ENCODE measurements around the gene NPY4R. TPM values are rescaled to one million over a fixed set of nuclear protein-coding genes. Genes with fewer than 3 reads are reported as not detected.
"Not testable (repeated sequence)": the region's sequence is repeated elsewhere in the genome, so short reads cannot be mapped to it uniquely, and the experiment has no call there.

Gene NPY4R
- polyA plus RNA-seq (2014; cell fraction: cytosol; rRNA removed), result not detected in 2 replicates
- not detected in 2 replicates for polyA plus RNA-seq (2014; cell fraction: nucleus; rRNA removed)

- not testable (repeated sequence) for DNase-seq (ENCODE audit: low spot score)
Observed at GRCh38 chr10:46465765-46466164, at the start of gene NPY4R. Gene NPY4R (minus strand): TSS chr10:46465958. CDS start chr10:46462635, 3,323 bp downstream.

GRCh38 chr10:46515366-46515765 is 49.6 kb upstream of the NPY4R start:
- DNase-seq (ENCODE audit: low spot score), result no peak

- DNase-seq (ENCODE audit: low spot score), result no peak
Observed at GRCh38 chr10:46514899-46515298, 49.1 kb upstream of the NPY4R start.

- no peak for DNase-seq (ENCODE audit: low spot score)
Observed at GRCh38 chr10:46514431-46514861, 48.7 kb upstream of the NPY4R start.

GRCh38 chr10:46513333-46513732 is 47.6 kb upstream of the NPY4R start:
- DNase-seq (ENCODE audit: low spot score), result not testable (repeated sequence)

GRCh38 chr10:46512725-46513124 is 47.0 kb upstream of the NPY4R start:
- not testable (repeated sequence) for DNase-seq (ENCODE audit: low spot score)

- DNase-seq (ENCODE audit: low spot score), result not testable (repeated sequence)
Observed at GRCh38 chr10:46512002-46512401, 46.2 kb upstream of the NPY4R start.

GRCh38 chr10:46499990-46500389 is 34.2 kb upstream of the NPY4R start:
- DNase-seq (ENCODE audit: low spot score), result not testable (repeated sequence)

- not testable (repeated sequence) for DNase-seq (ENCODE audit: low spot score)
Observed at GRCh38 chr10:46498985-46499703, 33.4 kb upstream of the NPY4R start.

- not testable (repeated sequence) for DNase-seq (ENCODE audit: low spot score)
Observed at GRCh38 chr10:46497878-46498277, 32.1 kb upstream of the NPY4R start.

- not testable (repeated sequence) for DNase-seq (ENCODE audit: low spot score)
Observed at GRCh38 chr10:46497401-46497800, 31.6 kb upstream of the NPY4R start.

- not testable (repeated sequence) for DNase-seq (ENCODE audit: low spot score)
Observed at GRCh38 chr10:46491364-46492114, 25.8 kb upstream of the NPY4R start.

GRCh38 chr10:46490285-46490684 is 24.5 kb upstream of the NPY4R start:
- not testable (repeated sequence) for DNase-seq (ENCODE audit: low spot score)

- not testable (repeated sequence) for DNase-seq (ENCODE audit: low spot score)
Observed at GRCh38 chr10:46486459-46486858, 20.7 kb upstream of the NPY4R start.

- DNase-seq (ENCODE audit: low spot score), result not testable (repeated sequence)
Observed at GRCh38 chr10:46474746-46475320, 9.1 kb upstream of the NPY4R start.

GRCh38 chr10:46473758-46474157 is 8.0 kb upstream of the NPY4R start:
- DNase-seq (ENCODE audit: low spot score), result not testable (repeated sequence)

- not testable (repeated sequence) for DNase-seq (ENCODE audit: low spot score)
Observed at GRCh38 chr10:46470134-46470533, 4.4 kb upstream of the NPY4R start.

- DNase-seq (ENCODE audit: low spot score), result not testable (repeated sequence)
Observed at GRCh38 chr10:46468119-46468809, 2.5 kb upstream of the NPY4R start.

- DNase-seq (ENCODE audit: low spot score), result not testable (repeated sequence)
Observed at GRCh38 chr10:46463608-46464007, 2.1 kb downstream of the NPY4R start.

GRCh38 chr10:46462276-46462675 is 3.5 kb downstream of the NPY4R start:
- DNase-seq (ENCODE audit: low spot score), result not testable (repeated sequence)

GRCh38 chr10:46459579-46459978 is 6.2 kb downstream of the NPY4R start:
- not testable (repeated sequence) for DNase-seq (ENCODE audit: low spot score)
